GM21423 (cell line): ENCODE measurements around the gene BLVRA.
"Not testable (repeated sequence)": the region's sequence is repeated elsewhere in the genome, so short reads cannot be mapped to it uniquely, and the experiment has no call there.

Experiments used
- ATAC-seq: cut with Tn5 transposase; IDR thresholded peaks from one replicate; pipeline ENCODE4 v1.9.1; 2021; ENCODE audit warnings: mild to moderate bottlenecking, moderate library complexity; ENCODE audit not compliant: unreplicated experiment

BLVRA gene

GRCh38 chr7:43768201-43768886 is 9.9 kb downstream of the BLVRA start:
- ATAC-seq = no peak

- ATAC-seq = no peak
These were observed 10.4 kb downstream of the BLVRA start for GRCh38 chr7:43768887-43769272.

- ATAC-seq = no peak
These were observed 10.8 kb downstream of the BLVRA start for GRCh38 chr7:43769281-43769680.

- ATAC-seq = no peak
These were observed 11.4 kb downstream of the BLVRA start for GRCh38 chr7:43769791-43770465.

- ATAC-seq = no peak
These were observed 12.6 kb downstream of the BLVRA start for GRCh38 chr7:43771128-43771527.

GRCh38 chr7:43771573-43771972 is 13.1 kb downstream of the BLVRA start:
- ATAC-seq = no peak

GRCh38 chr7:43773268-43773667 is 14.8 kb downstream of the BLVRA start:
- not testable (repeated sequence) for ATAC-seq

- not testable (repeated sequence) for ATAC-seq
These were observed 16.8 kb downstream of the BLVRA start for GRCh38 chr7:43775255-43775654.

- ATAC-seq = not testable (repeated sequence)
These were observed 20.0 kb downstream of the BLVRA start for GRCh38 chr7:43778293-43779044.

- no peak for ATAC-seq
These were observed 20.7 kb downstream of the BLVRA start for GRCh38 chr7:43779045-43779812.

GRCh38 chr7:43781726-43782607 is 23.5 kb downstream of the BLVRA start:
- ATAC-seq = no peak

GRCh38 chr7:43782768-43783555 is 24.5 kb downstream of the BLVRA start:
- ATAC-seq = no peak

- no peak for ATAC-seq
These were observed 25.6 kb downstream of the BLVRA start for GRCh38 chr7:43784030-43784584.

GRCh38 chr7:43784585-43785087 is 26.2 kb downstream of the BLVRA start:
- ATAC-seq = peak; percentile 97

GRCh38 chr7:43785420-43785819 is 26.9 kb downstream of the BLVRA start:
- ATAC-seq = no peak

- no peak for ATAC-seq
These were observed 29.3 kb downstream of the BLVRA start for GRCh38 chr7:43787771-43788170.

GRCh38 chr7:43790006-43790405 is 31.5 kb downstream of the BLVRA start:
- ATAC-seq = no peak

- ATAC-seq = no peak
These were observed 32.4 kb downstream of the BLVRA start for GRCh38 chr7:43790834-43791233.

- ATAC-seq = no peak
These were observed 33.2 kb downstream of the BLVRA start for GRCh38 chr7:43791665-43792064.
